Mesenteric fat pad (tissue), 1 donor: ENCODE measurements around the gene KANK2. TPM values are rescaled to one million over a fixed set of nuclear protein-coding genes. Genes with fewer than 3 reads are reported as not detected.
A peak's percentile ranks its signal among the peaks of the same experiment; 100 is the strongest.
"Not testable (repeated sequence)": the region's sequence is repeated elsewhere in the genome, so short reads cannot be mapped to it uniquely, and the experiment has no call there.

Source experiments
- DNase-seq: peaks from one replicate; pipeline ENCODE4 v3.0.0-alpha.2; 2020; ENCODE audit warnings: low spot score
- total RNA-seq: library from RNA; stranded (reverse); fragmentation: NEBNext Ultra II Directional; extraction: Animal tissue kit (Norgen Biotek cat#: 25700); gene quantifications from one replicate; pipeline ENCODE4 v1.2.1, GENCODE V29; 2021
- donor health status: DM: yes; HTN: yes; CAD: no.

Gene KANK2
- total RNA-seq, 1 donor from 2014 or later = 121 TPM

DNA sequence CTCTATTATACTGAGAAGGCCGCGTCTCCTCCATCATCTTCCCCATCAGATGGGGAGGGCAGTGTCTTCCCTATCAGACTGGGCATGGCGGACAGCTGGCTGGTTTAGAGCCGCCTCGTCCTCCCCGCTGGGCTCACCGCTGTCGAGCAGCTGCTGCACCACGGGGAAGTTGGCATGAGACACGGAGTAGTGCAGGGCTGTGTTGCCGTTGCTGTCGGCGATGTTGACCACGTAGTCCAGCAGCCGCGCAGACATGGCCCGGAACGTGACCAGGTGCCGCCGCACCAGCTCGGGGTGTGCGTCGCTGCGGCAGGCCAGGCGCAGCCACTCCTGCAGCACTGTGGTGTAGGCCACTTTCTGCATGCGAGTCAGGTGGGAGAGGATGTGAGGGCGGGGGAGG lies 23.0 kb downstream of the KANK2 start:
- no peak for DNase-seq

DNA sequence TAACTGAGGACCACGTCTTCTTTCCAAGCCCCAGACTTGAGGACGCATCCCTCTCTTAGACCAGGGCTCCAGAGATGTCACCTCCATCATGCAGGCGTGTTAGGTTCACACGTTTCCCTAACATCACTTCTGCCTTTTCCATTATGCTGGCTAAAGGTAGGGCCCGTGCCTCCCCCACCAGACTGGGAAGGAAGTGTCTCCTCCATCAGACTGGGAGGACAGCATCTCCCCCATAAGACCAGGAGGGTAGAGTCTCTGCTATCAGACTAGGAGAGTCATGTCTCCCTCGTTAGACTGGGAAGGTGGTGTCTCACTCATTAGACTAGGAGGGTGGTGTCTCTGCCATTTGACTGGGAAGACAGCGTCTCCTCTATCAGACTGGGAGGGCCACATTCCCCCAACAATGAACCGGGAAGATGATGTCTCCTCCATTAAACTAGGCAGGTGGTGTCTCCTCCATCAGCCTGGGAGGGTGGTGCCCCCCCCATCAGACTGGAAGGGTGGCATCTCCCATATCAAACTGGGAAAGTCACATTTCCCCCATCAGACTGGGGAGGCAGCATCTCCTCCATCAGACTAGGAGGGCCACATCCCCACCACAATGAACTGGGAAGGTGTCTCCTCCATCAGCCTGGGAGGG lies 23.7 kb downstream of the KANK2 start:
- no peak for DNase-seq

DNA sequence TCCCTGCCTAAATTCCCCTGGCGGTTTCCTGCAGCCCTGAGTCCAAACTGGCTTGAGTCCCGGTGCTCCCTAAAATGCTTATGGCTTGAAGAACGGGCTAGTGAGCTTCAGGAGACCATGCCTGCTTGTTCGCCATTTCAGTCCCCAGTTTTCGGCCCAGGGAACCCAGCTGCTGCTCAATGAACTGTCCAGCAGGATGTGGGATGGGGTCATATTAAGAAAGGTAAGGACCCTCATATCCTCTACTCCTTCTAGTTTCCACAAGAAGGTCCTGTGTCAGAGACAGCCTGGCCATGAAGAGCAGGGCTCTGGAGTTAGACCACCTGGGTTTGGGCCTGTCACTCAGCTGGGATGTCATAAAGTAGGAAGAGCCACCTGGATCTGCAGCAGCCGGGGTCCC lies 24.8 kb downstream of the KANK2 start:
- DNase-seq = no peak

- DNase-seq = no peak
Observed at GRCh38 chr19:11171144-11171543, 26.2 kb downstream of the KANK2 start.

- DNase-seq = no peak
Observed at GRCh38 chr19:11169896-11170678, 27.3 kb downstream of the KANK2 start.

- DNase-seq = no peak
Observed at GRCh38 chr19:11168568-11168967, 28.8 kb downstream of the KANK2 start.

- no peak for DNase-seq
Observed at GRCh38 chr19:11166281-11167142, 30.8 kb downstream of the KANK2 start.

GRCh38 chr19:11165486-11166030 lies 31.8 kb downstream of the KANK2 start:
- no peak for DNase-seq

- no peak for DNase-seq
Observed at GRCh38 chr19:11164879-11165406, 32.4 kb downstream of the KANK2 start.

DNA sequence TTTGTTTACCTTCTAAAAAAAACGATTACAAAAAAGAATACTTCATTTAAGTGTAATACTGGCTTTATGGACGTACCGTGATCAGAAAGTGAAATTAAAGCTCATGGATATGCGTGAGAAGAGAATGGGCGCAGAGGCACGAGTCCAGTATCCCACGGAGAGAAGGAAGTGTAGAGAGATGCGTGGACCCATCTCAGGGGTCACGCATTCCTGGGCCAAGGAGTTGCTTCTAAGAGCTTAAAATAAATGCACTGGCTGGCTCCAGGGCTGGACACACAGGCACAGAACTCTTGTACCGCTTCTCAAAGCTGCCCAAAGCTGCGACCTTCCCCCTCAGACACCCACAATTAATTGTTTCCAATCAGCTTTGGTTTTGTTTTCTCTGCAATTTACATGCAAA lies 33.0 kb downstream of the KANK2 start:
- DNase-seq = no peak

DNA sequence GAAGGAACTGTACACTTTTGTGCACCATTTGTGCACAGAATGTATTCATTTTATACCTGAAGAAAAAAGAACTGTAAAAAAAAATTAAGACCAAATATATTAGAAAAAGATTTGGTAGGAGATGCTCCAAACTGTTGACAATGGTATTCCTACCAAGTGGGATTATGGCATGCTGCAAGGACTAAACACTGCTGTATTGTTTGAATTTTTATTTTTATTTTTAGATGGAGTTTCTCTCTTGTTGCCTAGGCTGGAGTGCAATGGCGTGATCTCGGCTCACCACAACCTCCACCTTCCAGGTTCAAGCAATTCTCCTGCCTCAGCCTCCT lies 36.9 kb downstream of the KANK2 start:
- not testable (repeated sequence) for DNase-seq

- DNase-seq = no peak
Observed at GRCh38 chr19:11159598-11160439, 37.5 kb downstream of the KANK2 start.

- DNase-seq = peak; percentile 96
Observed at GRCh38 chr19:11155373-11156120, 41.8 kb downstream of the KANK2 start, which contains the start of gene SPC24. Gene SPC24 (minus strand): TSS chr19:11155782. CDS start chr19:11155776, 6 bp downstream.

GRCh38 chr19:11154683-11155047 lies 42.7 kb downstream of the KANK2 start:
- DNase-seq = no peak

DNA sequence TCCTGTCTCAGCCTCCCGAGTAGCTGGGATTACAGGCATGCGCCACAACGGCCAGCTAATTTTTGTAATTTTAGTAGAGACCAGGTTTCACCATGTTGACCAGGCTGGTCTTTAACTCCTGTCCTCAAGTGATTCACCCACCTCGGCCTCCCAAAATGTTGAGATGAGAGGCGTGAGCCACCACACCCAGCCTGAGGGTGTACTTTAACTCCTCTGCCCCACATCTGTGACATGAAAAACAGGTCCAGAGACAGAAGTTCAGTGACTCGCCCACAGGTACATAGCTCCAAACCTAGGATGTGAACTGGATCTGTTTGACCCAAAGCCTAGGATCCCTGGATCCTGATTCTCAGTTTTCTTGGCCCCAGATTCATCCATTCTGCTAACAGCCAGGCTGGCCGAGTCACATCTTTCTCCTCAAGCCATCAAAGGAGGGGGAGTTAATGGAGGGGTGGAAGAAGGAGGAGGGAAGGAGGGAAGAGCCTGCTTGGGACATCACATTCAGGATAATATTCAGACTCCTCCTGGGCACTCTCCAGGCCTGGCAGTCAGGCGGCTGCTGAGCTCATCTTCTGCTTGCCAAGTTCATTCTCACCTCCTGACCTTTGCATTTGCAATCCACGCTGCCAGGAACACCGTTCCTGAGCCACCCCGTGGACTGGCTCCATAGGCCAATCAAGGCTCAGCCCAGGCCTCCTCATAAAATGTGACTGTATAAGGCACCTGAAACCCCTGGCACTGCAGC lies 44.9 kb downstream of the KANK2 start:
- no peak for DNase-seq

DNA sequence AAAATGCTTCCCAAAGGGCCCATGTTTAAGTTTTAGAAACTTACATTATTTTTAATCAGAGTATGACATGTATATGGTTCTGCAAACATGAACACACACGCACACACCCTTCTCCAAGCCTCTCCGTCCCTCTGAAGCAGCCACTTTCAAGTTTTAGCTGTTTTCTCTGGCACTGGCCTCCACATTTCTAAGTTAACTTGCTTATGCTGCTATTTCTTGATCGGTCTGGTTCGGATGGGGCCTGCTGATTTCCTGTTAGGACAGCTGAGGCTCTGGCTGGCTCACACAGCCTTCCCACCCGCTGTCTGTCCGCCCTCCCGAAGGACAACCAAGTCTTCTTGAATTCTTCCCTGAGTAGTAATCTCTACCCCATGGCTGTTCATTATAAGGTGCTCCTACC lies 46.2 kb downstream of the KANK2 start:
- no peak for DNase-seq

- no peak for DNase-seq
Observed at GRCh38 chr19:11148001-11148400, 49.3 kb downstream of the KANK2 start.

DNA sequence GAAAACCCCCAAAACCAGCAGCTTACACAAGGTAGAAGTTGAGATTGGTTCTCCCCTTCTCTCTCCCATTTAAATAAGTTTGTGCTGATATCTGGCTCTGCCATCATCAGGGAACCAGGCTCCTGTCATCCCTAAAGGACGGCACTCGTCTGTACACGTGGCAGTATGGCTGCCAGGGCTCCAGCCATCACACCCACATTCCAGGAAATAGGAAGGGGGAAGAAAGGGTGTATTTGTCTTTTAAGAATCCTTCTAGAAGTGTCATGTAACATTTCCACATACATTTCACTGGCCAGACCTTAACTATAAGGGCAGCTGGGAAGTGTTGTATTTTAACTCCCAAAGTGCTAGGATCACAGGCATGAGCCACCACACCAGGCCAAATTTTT lies 51.8 kb downstream of the KANK2 start:
- no peak for DNase-seq

GRCh38 chr19:11142528-11143171 lies 54.7 kb downstream of the KANK2 start:
- DNase-seq = peak; percentile 94
